GM08714 (cell line): ENCODE data around the gene EIF3A.

Source experiments
- H3K4me3 ChIP-seq: fragments of 200-500 bp; sonication (Bioruptor generic); 2 replicates; pipeline ENCODE4 v1.5.1; 2014; ENCODE audit warnings: mild to moderate bottlenecking, low read length, inconsistent platforms
- ZNF274 ChIP-seq: IDR thresholded peaks from 2 replicates; pipeline ENCODE4 v1.6.1; 2012; ENCODE audit warnings: mild to moderate bottlenecking, low read depth, low read length

EIF3A gene

GRCh38 chr10:118986815-118987790 is 93.5 kb downstream of the EIF3A start:
- peak overlapping the region; percentile 8; the same call in 1 of the 2 replicates for H3K4me3 ChIP-seq
- TF ChIP-seq ZNF274: no peak

- H3K4me3 ChIP-seq: no peak overlapping the region
- no peak for TF ChIP-seq ZNF274
Observed at GRCh38 chr10:118985576-118985975, 95.0 kb downstream of the EIF3A start.
